IMR-90 (cell line): ENCODE results near the gene TNFRSF1A. TPM values are rescaled to one million over a fixed set of nuclear protein-coding genes. Genes with fewer than 3 reads are reported as not detected.

ENCODE experiments used
- ATAC-seq: fragments of 200-7000 bp; cut with Tn5 transposase; 2 replicates; pipeline ENCODE4 v1.9.1; 2020; ENCODE audit warnings: low read depth, mild to moderate bottlenecking, moderate library complexity
- BruUV-seq: library from RNA; stranded (reverse); fragments of 400-500 nt; replicated peaks from 2 replicates; lab custom pipeline; 2021; lab: Mats Ljungman, UMichigan
- CTCF ChIA-PET: fragments of 300-600 bp; formaldehyde crosslinking; extraction: SDS; loops from one replicate; lab custom pipeline; 2021; ENCODE audit warnings: antibody characterized with exemption; lab: Yijun Ruan, JAX
- POLR2A ChIA-PET: fragments of 300-600 bp; sonication (Branson Sonifier 250); formaldehyde crosslinking; loops from one replicate; lab custom pipeline; 2022; ENCODE audit warnings: antibody characterized with exemption; ENCODE audit not compliant: unreplicated experiment; lab: Charles Lee
- DNase-seq: peaks from one replicate; pipeline ENCODE4 v3.0.0; 2013
- H2AFZ ChIP-seq: replicated peaks from 2 replicates; pipeline ENCODE3; 2013; ENCODE audit warnings: low read length, mild to moderate bottlenecking; ENCODE audit not compliant: poor library complexity
- H2AK5ac ChIP-seq: 2 replicates; pipeline ENCODE4 v1.6.1; 2013; ENCODE audit warnings: low read depth, low read length, inconsistent platforms
- H2AK9ac ChIP-seq: replicated peaks from 2 replicates; pipeline ENCODE3; 2013; ENCODE audit warnings: mild to moderate bottlenecking, low read depth, low read length, moderate library complexity; ENCODE audit not compliant: poor library complexity
- H2BK120ac ChIP-seq: 2 replicates; pipeline ENCODE4 v1.6.1; 2013; ENCODE audit warnings: low read depth, low read length, inconsistent platforms
- H2BK15ac ChIP-seq: 3 replicates; pipeline ENCODE4 v1.6.1; 2013; ENCODE audit warnings: low read depth, low read length, inconsistent platforms
- H2BK20ac ChIP-seq: 2 replicates; pipeline ENCODE4 v1.6.1; 2013; ENCODE audit warnings: low read depth, mild to moderate bottlenecking, inconsistent platforms, low read length, moderate library complexity
- H2BK5ac ChIP-seq: 2 replicates; pipeline ENCODE4 v1.6.1; 2013; ENCODE audit warnings: mild to moderate bottlenecking, low read depth, low read length, inconsistent platforms; ENCODE audit not compliant: poor library complexity, severe bottlenecking
- H3K14ac ChIP-seq: replicated peaks from 2 replicates; pipeline ENCODE4 v1.6.1; 2013; ENCODE audit warnings: low read depth, low read length, inconsistent platforms
- H3K18ac ChIP-seq: 2 replicates; pipeline ENCODE4 v1.6.1; 2013; ENCODE audit warnings: low read depth, low read length, control low read depth
- H3K23ac ChIP-seq: 2 replicates; pipeline ENCODE4 v1.6.1; 2013; ENCODE audit warnings: low read depth, low read length, inconsistent platforms
- H3K27ac ChIP-seq: 2 replicates; pipeline ENCODE4 v1.5.1; 2013; ENCODE audit warnings: mild to moderate bottlenecking, control low read depth, low read length; ENCODE audit not compliant: insufficient read depth
- H3K27me3 ChIP-seq: 2 replicates; pipeline ENCODE4 v1.6.1; 2013; ENCODE audit warnings: low read length; ENCODE audit not compliant: control insufficient read depth, insufficient read depth
- H3K36me3 ChIP-seq: 2 replicates; pipeline ENCODE4 v1.6.1; 2013; ENCODE audit warnings: low read length, mixed read lengths; ENCODE audit not compliant: control insufficient read depth, insufficient read depth
- H3K4ac ChIP-seq: 2 replicates; pipeline ENCODE4 v1.6.1; 2013; ENCODE audit warnings: low read depth, low read length, inconsistent platforms
- H3K4me1 ChIP-seq: 2 replicates; pipeline ENCODE4 v1.6.1; 2013; ENCODE audit warnings: low read length, mixed read lengths; ENCODE audit not compliant: control insufficient read depth, insufficient read depth
- H3K4me2 ChIP-seq: 2 replicates; pipeline ENCODE4 v1.6.1; 2013; ENCODE audit warnings: low read depth, mild to moderate bottlenecking, control low read depth, low read length, moderate library complexity
- H3K4me3 ChIP-seq: 2 replicates; pipeline ENCODE4 v1.5.1; 2013; ENCODE audit warnings: low read depth, mild to moderate bottlenecking, control low read depth, low read length, moderate library complexity; ENCODE audit not compliant: insufficient read depth
- H3K56ac ChIP-seq: 2 replicates; pipeline ENCODE4 v1.6.1; 2013; ENCODE audit warnings: low read length, inconsistent platforms; ENCODE audit not compliant: insufficient read depth; ENCODE audit errors: extremely low read depth
- H3K79me1 ChIP-seq, 2 experiments: 2 replicates each; pipeline ENCODE4 v1.6.1; 2013; ENCODE audit warnings: low read length in 2 of 2, inconsistent platforms in 1 of 2, low read depth in 1 of 2
- H3K9ac ChIP-seq: 2 replicates; pipeline ENCODE4 v1.6.1; 2013; ENCODE audit warnings: low read depth, low read length, control low read depth
- H3K9me1 ChIP-seq: 2 replicates; pipeline ENCODE4 v1.6.1; 2013; ENCODE audit warnings: low read length, inconsistent platforms; ENCODE audit not compliant: insufficient read depth
- H3K9me3 ChIP-seq: 2 replicates; pipeline ENCODE4 v1.6.1; 2013; ENCODE audit warnings: low read length; ENCODE audit not compliant: control insufficient read depth, insufficient read depth
- H4K20me1 ChIP-seq: 2 replicates; pipeline ENCODE4 v1.6.1; 2013; ENCODE audit warnings: low read length, inconsistent platforms; ENCODE audit not compliant: insufficient read depth
- H4K5ac ChIP-seq: 2 replicates; pipeline ENCODE4 v1.6.1; 2013; ENCODE audit warnings: mild to moderate bottlenecking, low read depth, low read length, control low read depth
- H4K8ac ChIP-seq, 2 experiments: 2 replicates each; pipeline ENCODE4 v1.6.1; 2013; ENCODE audit warnings: low read depth in 2 of 2, low read length in 2 of 2, control low read depth in 1 of 2, inconsistent platforms in 1 of 2
- H4K91ac ChIP-seq: 2 replicates; pipeline ENCODE4 v1.6.1; 2013; ENCODE audit warnings: low read depth, low read length, inconsistent platforms; ENCODE audit not compliant: insufficient read depth
- MXI1 ChIP-seq: IDR thresholded peaks from 2 replicates; pipeline ENCODE4 v1.6.1; 2012; ENCODE audit warnings: low read depth, mild to moderate bottlenecking, low read length, moderate library complexity, borderline replicate concordance
- NFE2L2 ChIP-seq: fragments of 150-350 bp; IDR thresholded peaks from 2 replicates; pipeline ENCODE4 v1.6.1; 2016; ENCODE audit warnings: low read depth, mild to moderate bottlenecking, low read length
- POLR2A ChIP-seq: IDR thresholded peaks from 2 replicates; pipeline ENCODE4 v1.6.1; 2012; ENCODE audit warnings: mild to moderate bottlenecking, low read depth, low read length
- RCOR1 ChIP-seq: IDR thresholded peaks from 2 replicates; pipeline ENCODE4 v1.6.1; 2012; ENCODE audit warnings: mild to moderate bottlenecking, low read length, improper control_type of control experiment; ENCODE audit not compliant: insufficient replicate concordance
- RFX5 ChIP-seq: IDR thresholded peaks from 2 replicates; pipeline ENCODE4 v1.8.0; 2012; ENCODE audit warnings: low read depth, mild to moderate bottlenecking, low read length, moderate library complexity
- SMC3 ChIP-seq: fragments of 150-350 bp; IDR thresholded peaks from 2 replicates; pipeline ENCODE4 v1.6.1; 2016; ENCODE audit warnings: low read depth, mild to moderate bottlenecking, antibody characterized with exemption, low read length, moderate library complexity
- WGBS, 2 experiments: methylation state at CpG; one replicate each; pipeline versions ENCODE4 v1.1.5 to v1.1.7; 2013; ENCODE audit warnings: missing lambda C conversion rate in 2 of 2; ENCODE audit not compliant: insufficient read length in 1 of 2; ENCODE audit errors: extremely low coverage in 2 of 2; 5-methylcytosine and 5-hydroxymethylcytosine counted together
- dilution Hi-C: fragments of 300-500 bp; cut with HindIII; formaldehyde crosslinking; loops from one replicate; pipeline ENCODE4 v1.14.3; 2018; ENCODE audit warnings: low sequenced_read_pairs; ENCODE audit not compliant: unreplicated experiment
- in situ Hi-C: fragments of 300-500 bp; cut with MboI; formaldehyde crosslinking; loops from 3 replicates; pipeline ENCODE4 v1.14.3; 2019; ENCODE audit warnings: low sequenced_read_pairs, inconsistent platforms, mixed read lengths
- intact Hi-C: fragments of 100-400 bp; cut with micrococcal nuclease; formaldehyde crosslinking; loops from 2 replicates; pipeline ENCODE4 v1.10.0; 2022
- polyA plus RNA-seq, 3 experiments: library from polyadenylated mRNA; depleted of rRNA; stranded (reverse); fragments of >200 nt; gene quantifications; 2 replicates each; pipeline ENCODE4 v1.2.3, GENCODE V29; 2012; ENCODE audit warnings: low replicate concordance in 1 of 3
- total RNA-seq: library from RNA; depleted of rRNA; stranded (reverse); fragments of >200 nt; gene quantifications from 2 replicates; pipeline ENCODE4 v1.2.3, GENCODE V29; 2012
- TF ChIP-seq, protein P1 (sequence below): conservative IDR thresholded peaks from 2 replicates; pipeline ENCODE4 v1.5.1; 2012; ENCODE audit warnings: mild to moderate bottlenecking, low read depth, low read length, improper control_type of control experiment

TNFRSF1A gene
- total and polyA plus RNA-seq, 2 of the 4 experiments (the other 2 are of a cell fraction), result 79.6 to 136 TPM

DNA sequence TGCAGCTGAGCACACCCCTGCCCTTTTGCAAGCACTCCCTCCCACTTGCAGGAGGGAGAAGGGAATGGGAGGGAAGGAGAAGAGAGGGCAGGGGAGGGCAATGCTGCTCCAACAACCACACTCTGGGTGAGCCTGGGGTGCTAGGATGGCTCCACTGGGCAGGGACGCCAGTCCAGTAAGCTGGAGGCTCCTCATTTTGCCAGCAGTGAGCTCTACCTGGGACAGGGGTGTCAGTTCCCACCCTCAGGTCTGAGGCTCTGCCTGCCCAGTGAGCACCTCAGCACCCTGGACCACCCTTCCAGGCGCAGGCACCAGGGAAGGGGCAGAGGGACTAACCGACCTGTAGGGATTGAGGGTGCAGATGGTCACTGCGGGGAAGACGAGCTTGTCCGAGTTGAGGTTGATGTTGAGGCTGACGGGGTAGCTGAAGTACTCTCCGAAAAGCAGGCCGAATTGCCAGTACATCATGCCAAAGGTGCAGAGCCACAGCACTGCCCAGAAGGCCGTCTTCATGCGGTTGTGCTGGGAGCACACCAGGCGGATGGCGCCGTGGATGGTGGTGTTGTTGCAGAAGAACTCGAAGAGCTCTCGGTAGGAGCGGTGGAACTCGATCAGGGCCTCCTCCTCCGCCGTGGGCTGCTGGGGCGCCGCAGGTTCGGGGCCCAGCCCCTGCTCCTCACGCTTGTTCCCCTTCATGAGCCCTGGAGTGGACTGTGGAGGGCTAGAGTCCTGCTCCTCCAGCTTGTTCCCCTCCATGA, 32.3 kb upstream of the TNFRSF1A start:
- in situ Hi-C loops (loop anchor here (5.0 kb wide), 1 partner anchor 37 kb away; no protein-coding TSS in a partner anchor), intact Hi-C loops (no loop called here), dilution Hi-C loops (no loop called here)
- ATAC-seq (no peak), DNase-seq (no peak)
- Histone ChIP-seq H3K27ac (no peak overlapping the region), H3K36me3 (no peaks in the 10 kb centered on the region), H2AK5ac (peak overlapping the region; percentile 73), H3K56ac (no peak overlapping the region), H2BK5ac (no peak overlapping the region), H3K23ac (no peak overlapping the region), H3K4ac (peak overlapping the region; percentile 43; the same call in 1 of the 2 replicates), H4K8ac (no peak overlapping the region), H2BK20ac (peak overlapping the region; percentile 54), H3K14ac (no peak overlapping the region), H3K4me3 (no peak overlapping the region), H2AFZ (peak overlapping the region; percentile 24), H2AK9ac (peak overlapping the region; percentile 55), H3K9me3 (no peaks in the 10 kb centered on the region), H2BK120ac (peak overlapping the region; percentile 94; the same call in 1 of the 2 replicates), H3K4me2 (no peak overlapping the region), H4K5ac (no peak overlapping the region), H3K9me1 (peaks cover 20% of the 10 kb centered on the region), H4K20me1 (no peaks in the 10 kb centered on the region), H3K18ac (no peak overlapping the region), H3K4me1 (peaks cover 33% of the 10 kb centered on the region), H3K79me1 (no peaks in the 10 kb centered on the region; a peak in 1 of 4 replicates), H2BK15ac (no peak overlapping the region), H4K91ac (peak overlapping the region; percentile 40), H3K27me3 (no peaks in the 10 kb centered on the region), H3K9ac (no peak overlapping the region)
- ChIA-PET POLR2A (no interaction called here), CTCF (interaction anchor here (0.6 to 1.8 kb wide), 2 partner anchors 39 to 282 kb away, joined by 3 to 5 read pairs; no protein-coding TSS in a partner anchor)
- BruUV-seq, result no TSS peak
- TF ChIP-seq POLR2A (no peak), RCOR1 (no peak), SMC3 (no peak), NFE2L2 (no peak), RFX5 (no peak), MXI1 (no peak)
- TF ChIP-seq, protein P1, sequence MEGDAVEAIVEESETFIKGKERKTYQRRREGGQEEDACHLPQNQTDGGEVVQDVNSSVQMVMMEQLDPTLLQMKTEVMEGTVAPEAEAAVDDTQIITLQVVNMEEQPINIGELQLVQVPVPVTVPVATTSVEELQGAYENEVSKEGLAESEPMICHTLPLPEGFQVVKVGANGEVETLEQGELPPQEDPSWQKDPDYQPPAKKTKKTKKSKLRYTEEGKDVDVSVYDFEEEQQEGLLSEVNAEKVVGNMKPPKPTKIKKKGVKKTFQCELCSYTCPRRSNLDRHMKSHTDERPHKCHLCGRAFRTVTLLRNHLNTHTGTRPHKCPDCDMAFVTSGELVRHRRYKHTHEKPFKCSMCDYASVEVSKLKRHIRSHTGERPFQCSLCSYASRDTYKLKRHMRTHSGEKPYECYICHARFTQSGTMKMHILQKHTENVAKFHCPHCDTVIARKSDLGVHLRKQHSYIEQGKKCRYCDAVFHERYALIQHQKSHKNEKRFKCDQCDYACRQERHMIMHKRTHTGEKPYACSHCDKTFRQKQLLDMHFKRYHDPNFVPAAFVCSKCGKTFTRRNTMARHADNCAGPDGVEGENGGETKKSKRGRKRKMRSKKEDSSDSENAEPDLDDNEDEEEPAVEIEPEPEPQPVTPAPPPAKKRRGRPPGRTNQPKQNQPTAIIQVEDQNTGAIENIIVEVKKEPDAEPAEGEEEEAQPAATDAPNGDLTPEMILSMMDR, result no peak
- WGBS, 2 experiments, result 86% methylated on average over 6 of the region's 24 CpGs; no CpG with 5 or more reads in 1 of the 2 experiments
